Right atrium auricular region (tissue), 2 donors: Measurements from ENCODE around the gene PDE4D. TPM values are rescaled to one million over a fixed set of nuclear protein-coding genes. Genes with fewer than 3 reads are reported as not detected.
"Not testable (repeated sequence)": the region's sequence is repeated elsewhere in the genome, so short reads cannot be mapped to it uniquely, and the experiment has no call there.

Experiments
- DNase-seq: peaks from one replicate; pipeline ENCODE4 v3.0.0-alpha.2; 2019; ENCODE audit warnings: low spot score
- H3K27ac ChIP-seq, 2 donors: fragments of 200-600 bp; sonication (generic); 1 replicate in 1 of 2; 2 replicates in 1 of 2; pipeline ENCODE4 v1.5.1; 2016 to 2019
- H3K27me3 ChIP-seq, 2 donors: fragments of 200-600 bp; sonication (generic); one replicate each; pipeline versions ENCODE4 v1.5.1 to v1.6.0; 2017 to 2019
- H3K36me3 ChIP-seq: fragments of 200-600 bp; sonication (generic); one replicate; pipeline ENCODE4 v1.5.1; 2016
- H3K4me1 ChIP-seq, 2 donors: fragments of 200-600 bp; sonication (generic); one replicate each; pipeline versions ENCODE4 v1.5.1 to v1.6.0; 2017 to 2019
- H3K4me3 ChIP-seq, 2 donors: fragments of 200-600 bp; sonication (generic); 1 replicate in 1 of 2; 2 replicates in 1 of 2; pipeline ENCODE4 v1.5.1; 2017 to 2019; ENCODE audit warnings: mild to moderate bottlenecking in 1 of 2, moderate library complexity in 1 of 2
- H3K9me3 ChIP-seq, 2 donors: fragments of 200-600 bp; sonication (generic); one replicate each; pipeline ENCODE4 v1.5.1; 2019
- CTCF ChIP-seq, 2 donors: fragments of 200-600 bp; sonication (generic); IDR thresholded peaks; one replicate each; pipeline ENCODE4 v1.5.1; 2019; ENCODE audit warnings: antibody characterized with exemption in 2 of 2
- total RNA-seq, 2 donors: library from RNA; depleted of rRNA; stranded (reverse); fragments of >200 nt; gene quantifications; one replicate each; pipeline ENCODE4 v1.1.0, GENCODE V29; 2016

PDE4D gene
- total RNA-seq, 2 donors from 2014 or later: 43.3 to 44.0 TPM

GRCh38 chr5:58965677-58966414 lies 927.7 kb downstream of the PDE4D start:
- DNase-seq: no peak

GRCh38 chr5:58963821-58964220 lies 929.7 kb downstream of the PDE4D start:
- no peak for TF ChIP-seq CTCF (IDR thresholded peaks at IDR 0.05)
- H3K9me3 ChIP-seq: no peaks in the 10 kb centered on the region
- H3K4me1 ChIP-seq: no peaks in the 10 kb centered on the region
- no peaks in the 10 kb centered on the region for H3K36me3 ChIP-seq
- H3K4me3 ChIP-seq: no peak overlapping the region
- no peak for DNase-seq
- no peaks in the 10 kb centered on the region for H3K27me3 ChIP-seq
- no peak overlapping the region for H3K27ac ChIP-seq

More at GRCh38 chr5:58965677-58966414, 927.7 kb downstream of the PDE4D start:
- Histone ChIP-seq H3K27ac (no peak overlapping the region), H3K9me3 (no peaks in the 10 kb centered on the region), H3K36me3 (no peaks in the 10 kb centered on the region), H3K4me3 (no peak overlapping the region), H3K4me1 (no peaks in the 10 kb centered on the region), H3K27me3 (no peaks in the 10 kb centered on the region)
- no peak for TF ChIP-seq CTCF (IDR thresholded peaks at IDR 0.05)

- Histone ChIP-seq H3K4me3 (no peak overlapping the region), H3K4me1 (no peaks in the 10 kb centered on the region), H3K27ac (no peak overlapping the region), H3K36me3 (no peaks in the 10 kb centered on the region), H3K9me3 (no peaks in the 10 kb centered on the region), H3K27me3 (no peaks in the 10 kb centered on the region)
- no peak for TF ChIP-seq CTCF (IDR thresholded peaks at IDR 0.05)
- no peak for DNase-seq
These were observed 930.2 kb downstream of the PDE4D start for GRCh38 chr5:58963361-58963760.

- H3K4me1 ChIP-seq: no peaks in the 10 kb centered on the region
- TF ChIP-seq CTCF (IDR thresholded peaks at IDR 0.05): no peak
- H3K9me3 ChIP-seq: no peaks in the 10 kb centered on the region
- H3K4me3 ChIP-seq: no peak overlapping the region
- H3K27ac ChIP-seq: no peak overlapping the region
- DNase-seq: no peak
- H3K36me3 ChIP-seq: no peaks in the 10 kb centered on the region
- H3K27me3 ChIP-seq: no peaks in the 10 kb centered on the region
These were observed 931.8 kb downstream of the PDE4D start for GRCh38 chr5:58961631-58962280.

- no peak for TF ChIP-seq CTCF (IDR thresholded peaks at IDR 0.05)
These were observed 934.8 kb downstream of the PDE4D start for GRCh38 chr5:58958701-58959100.

GRCh38 chr5:58953218-58953617 lies 940.3 kb downstream of the PDE4D start:
- H3K36me3 ChIP-seq, H3K4me3 ChIP-seq, H3K4me1 ChIP-seq, H3K27ac ChIP-seq, H3K9me3 ChIP-seq, DNase-seq, H3K27me3 ChIP-seq: not testable (repeated sequence)

More at GRCh38 chr5:58958701-58959100, 934.8 kb downstream of the PDE4D start:
- no peaks in the 10 kb centered on the region for H3K4me1 ChIP-seq
- H3K27me3 ChIP-seq: no peaks in the 10 kb centered on the region
- no peaks in the 10 kb centered on the region for H3K36me3 ChIP-seq
- no peak for DNase-seq
- H3K4me3 ChIP-seq: no peak overlapping the region
- H3K27ac ChIP-seq: no peak overlapping the region
- H3K9me3 ChIP-seq: no peaks in the 10 kb centered on the region
